Keratinocyte (primary cell): ENCODE results near the gene PIP4K2A. TPM values are rescaled to one million over a fixed set of nuclear protein-coding genes. Genes with fewer than 3 reads are reported as not detected.
"Not testable (repeated sequence)": the region's sequence is repeated elsewhere in the genome, so short reads cannot be mapped to it uniquely, and the experiment has no call there.

Experiments used
- DNase-seq: peaks from one replicate; pipeline ENCODE4 v3.0.0-alpha.2; 2011; ENCODE audit warnings: low read depth, missing footprints, low spot score
- FAIRE-seq: peaks from 2 replicates; lab custom pipeline; 2011; peaks lifted over from hg19 to GRCh38; lab: Jason Lieb, UNC
- H2AFZ ChIP-seq: 2 replicates; pipeline ENCODE4 v1.6.0; 2012; ENCODE audit warnings: low read length, control low read depth, inconsistent platforms; ENCODE audit not compliant: control insufficient read depth
- H3K27ac ChIP-seq: 2 replicates; pipeline ENCODE4 v1.5.1; 2011; ENCODE audit warnings: low read length; ENCODE audit not compliant: control insufficient read depth, insufficient read depth
- H3K27me3 ChIP-seq: 3 replicates; pipeline ENCODE4 v1.6.0; 2011; ENCODE audit warnings: low read length; ENCODE audit not compliant: control insufficient read depth, insufficient read depth; ENCODE audit errors: extremely low read depth
- H3K36me3 ChIP-seq, 2 experiments: 2 replicates in 1 of 2; 3 replicates in 1 of 2; pipeline ENCODE4 v1.5.1; 2011; ENCODE audit warnings: low read length in 2 of 2, mild to moderate bottlenecking in 1 of 2; ENCODE audit not compliant: control insufficient read depth in 2 of 2, insufficient read depth in 2 of 2; ENCODE audit errors: extremely low read depth in 1 of 2
- H3K4me1 ChIP-seq: 3 replicates; pipeline ENCODE4 v1.5.1; 2011; ENCODE audit warnings: low read length; ENCODE audit not compliant: control insufficient read depth, insufficient read depth; ENCODE audit errors: extremely low read depth
- H3K4me2 ChIP-seq: 3 replicates; pipeline ENCODE4 v1.6.0; 2011; ENCODE audit warnings: low read depth, low read length; ENCODE audit not compliant: control insufficient read depth, insufficient read depth; ENCODE audit errors: extremely low read depth
- H3K4me3 ChIP-seq, 3 experiments: fragments of 200-600 bp in 1 of 3; sonication (generic) in 1 of 3; 2 replicates in 2 of 3; 3 replicates in 1 of 3; pipeline ENCODE4 v1.5.1; 2011 to 2016; ENCODE audit warnings: low read length in 3 of 3, mild to moderate bottlenecking in 3 of 3, control low read depth in 2 of 3, inconsistent platforms in 1 of 3, low read depth in 1 of 3, mixed read lengths in 1 of 3, mixed run types in 1 of 3, moderate library complexity in 1 of 3; ENCODE audit not compliant: control insufficient read depth in 2 of 3, insufficient read depth in 2 of 3; ENCODE audit errors: extremely low read depth in 1 of 3
- H3K79me2 ChIP-seq: 2 replicates; pipeline ENCODE4 v1.6.0; 2012; ENCODE audit warnings: low read length; ENCODE audit not compliant: control insufficient read depth, insufficient read depth
- H3K9ac ChIP-seq: 3 replicates; pipeline ENCODE4 v1.6.0; 2011; ENCODE audit warnings: low read length; ENCODE audit not compliant: control insufficient read depth, insufficient read depth; ENCODE audit errors: extremely low read depth
- H3K9me1 ChIP-seq: 3 replicates; pipeline ENCODE4 v1.6.0; 2011; ENCODE audit warnings: low read length; ENCODE audit not compliant: control insufficient read depth, insufficient read depth; ENCODE audit errors: extremely low read depth
- H3K9me3 ChIP-seq: 2 replicates; pipeline ENCODE4 v1.5.1; 2012; ENCODE audit warnings: low read depth, low read length; ENCODE audit not compliant: control insufficient read depth
- H4K20me1 ChIP-seq: 3 replicates; pipeline ENCODE4 v1.6.0; 2011; ENCODE audit warnings: low read length; ENCODE audit not compliant: control insufficient read depth, insufficient read depth; ENCODE audit errors: extremely low read depth
- EZH2 ChIP-seq: IDR thresholded peaks from one replicate; pipeline ENCODE4 v1.6.1; 2012; ENCODE audit warnings: inconsistent platforms, mild to moderate bottlenecking, low read length, moderate library complexity
- dilution Hi-C: fragments of 300-500 bp; cut with MboI; formaldehyde crosslinking; loops from one replicate; pipeline ENCODE4 v1.7.0; 2020; ENCODE audit warnings: low sequenced_read_pairs; ENCODE audit not compliant: extremely low pct_ligation_motif_present
- polyA plus RNA-seq, 5 experiments: library from polyadenylated mRNA; depleted of rRNA in 3 of 5; stranded (reverse) in 3 of 5; stranded (forward) in 1 of 5; unstranded in 1 of 5; fragments of >200 nt; gene quantifications; 1 replicate in 1 of 5; 2 replicates in 3 of 5; 3 replicates in 1 of 5; pipeline versions ENCODE4 v1.2.1 to v1.2.3, GENCODE V29; 2011 to 2012; ENCODE audit warnings: missing spikeins in 2 of 5, low read depth in 1 of 5, low replicate concordance in 1 of 5
- TF ChIP-seq, protein P1 (sequence below), 3 experiments: IDR thresholded peaks in 1 of 3; conservative IDR thresholded peaks in 1 of 3; optimal IDR thresholded peaks in 1 of 3; 2 replicates in 2 of 3; 3 replicates in 1 of 3; pipeline versions ENCODE3 to v1.5.1; 2011; ENCODE audit warnings: low read length in 3 of 3, mild to moderate bottlenecking in 3 of 3, moderate library complexity in 2 of 3, control low read depth in 1 of 3, inconsistent platforms in 1 of 3; ENCODE audit not compliant: insufficient read depth in 2 of 3; ENCODE audit errors: extremely low read depth in 1 of 3

Gene PIP4K2A
- polyA plus RNA-seq, 1 donor (not counting 4 experiments of a cell fraction or from before 2014, with no cell fraction given): 15.5 TPM

GRCh38 chr10:22518167-22518724 lies 196.1 kb downstream of the PIP4K2A start:
- Histone ChIP-seq H3K27me3 (peaks cover 5% of the 10 kb centered on the region), H3K9ac (no peak overlapping the region), H3K4me1 (no peaks in the 10 kb centered on the region), H2AFZ (no peak overlapping the region), H3K79me2 (no peaks in the 10 kb centered on the region), H3K9me1 (no peaks in the 10 kb centered on the region), H3K4me3 (no peak overlapping the region), H3K27ac (no peak overlapping the region), H3K36me3 (no peaks in the 10 kb centered on the region), H3K4me2 (no peak overlapping the region), H3K9me3 (no peaks in the 10 kb centered on the region), H4K20me1 (no peaks in the 10 kb centered on the region)
- TF ChIP-seq, protein P1, sequence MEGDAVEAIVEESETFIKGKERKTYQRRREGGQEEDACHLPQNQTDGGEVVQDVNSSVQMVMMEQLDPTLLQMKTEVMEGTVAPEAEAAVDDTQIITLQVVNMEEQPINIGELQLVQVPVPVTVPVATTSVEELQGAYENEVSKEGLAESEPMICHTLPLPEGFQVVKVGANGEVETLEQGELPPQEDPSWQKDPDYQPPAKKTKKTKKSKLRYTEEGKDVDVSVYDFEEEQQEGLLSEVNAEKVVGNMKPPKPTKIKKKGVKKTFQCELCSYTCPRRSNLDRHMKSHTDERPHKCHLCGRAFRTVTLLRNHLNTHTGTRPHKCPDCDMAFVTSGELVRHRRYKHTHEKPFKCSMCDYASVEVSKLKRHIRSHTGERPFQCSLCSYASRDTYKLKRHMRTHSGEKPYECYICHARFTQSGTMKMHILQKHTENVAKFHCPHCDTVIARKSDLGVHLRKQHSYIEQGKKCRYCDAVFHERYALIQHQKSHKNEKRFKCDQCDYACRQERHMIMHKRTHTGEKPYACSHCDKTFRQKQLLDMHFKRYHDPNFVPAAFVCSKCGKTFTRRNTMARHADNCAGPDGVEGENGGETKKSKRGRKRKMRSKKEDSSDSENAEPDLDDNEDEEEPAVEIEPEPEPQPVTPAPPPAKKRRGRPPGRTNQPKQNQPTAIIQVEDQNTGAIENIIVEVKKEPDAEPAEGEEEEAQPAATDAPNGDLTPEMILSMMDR (optimal IDR thresholded peaks at IDR 0.05 in 1 of 3, IDR thresholded peaks at IDR 0.05 in 1 of 3, conservative IDR thresholded peaks at IDR 0.05 in 1 of 3; ENCODE audit: extremely low read depth in 1 of 3, insufficient read depth in 2 of 3, low read length in 3 of 3): no peak
- no peak for TF ChIP-seq EZH2
- FAIRE-seq: no peak
- dilution Hi-C loops: no loop called here
- no peak for DNase-seq

DNA sequence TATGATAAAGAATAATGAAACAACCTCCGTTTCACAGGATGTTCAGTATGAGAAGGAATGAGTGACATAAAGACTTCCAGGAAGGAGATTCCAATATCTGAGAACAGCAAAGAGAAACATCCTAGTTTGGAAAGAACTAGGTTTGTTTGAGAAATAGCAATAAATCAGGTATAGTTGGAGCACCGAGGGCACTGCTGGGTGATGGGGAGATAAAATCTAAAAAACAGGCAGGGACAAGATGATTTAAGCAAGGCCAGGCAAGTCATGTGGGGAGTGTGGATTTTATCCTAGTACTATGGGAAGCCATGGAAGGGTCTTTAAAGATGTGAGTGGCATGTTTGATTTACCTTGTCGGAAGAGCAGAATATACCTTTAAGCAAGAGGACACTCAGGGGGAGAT lies 199.4 kb downstream of the PIP4K2A start:
- Histone ChIP-seq H3K9ac (no peak overlapping the region), H3K9me3 (no peaks in the 10 kb centered on the region), H3K9me1 (no peaks in the 10 kb centered on the region), H3K4me2 (no peak overlapping the region), H3K27me3 (peaks cover 5% of the 10 kb centered on the region), H3K4me3 (no peak overlapping the region), H3K27ac (no peak overlapping the region), H4K20me1 (no peaks in the 10 kb centered on the region), H2AFZ (no peak overlapping the region), H3K79me2 (no peaks in the 10 kb centered on the region), H3K4me1 (no peaks in the 10 kb centered on the region), H3K36me3 (no peaks in the 10 kb centered on the region)
- dilution Hi-C loops: no loop called here
- no peak for FAIRE-seq
- TF ChIP-seq EZH2: no peak
- TF ChIP-seq, protein P1 (optimal IDR thresholded peaks at IDR 0.05 in 1 of 3, IDR thresholded peaks at IDR 0.05 in 1 of 3, conservative IDR thresholded peaks at IDR 0.05 in 1 of 3; ENCODE audit: extremely low read depth in 1 of 3, insufficient read depth in 2 of 3, low read length in 3 of 3): no peak
- DNase-seq: no peak

DNA sequence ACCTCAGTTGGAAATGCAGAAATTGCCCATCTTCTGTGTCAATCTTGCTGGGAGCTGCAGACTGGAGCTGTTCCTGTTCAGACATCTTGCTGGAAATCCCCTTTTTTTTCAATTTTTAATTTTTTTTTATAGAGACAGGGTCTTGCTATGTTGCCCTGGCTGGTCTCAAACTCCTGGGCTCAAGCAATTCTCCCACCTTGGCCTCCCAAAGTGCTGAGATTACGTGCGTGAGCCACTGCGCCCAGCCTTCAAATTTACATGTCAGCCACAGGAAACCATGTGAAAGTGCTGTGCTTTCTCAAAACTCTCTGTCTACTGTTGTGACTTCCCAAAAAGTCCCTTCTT lies 200.0 kb downstream of the PIP4K2A start:
- not testable (repeated sequence) for FAIRE-seq

More for the DNA sequence above, 200.0 kb downstream of the PIP4K2A start:
- H3K4me3 ChIP-seq, H2AFZ ChIP-seq, H3K9me3 ChIP-seq, H3K9me1 ChIP-seq, H3K27ac ChIP-seq, H3K9ac ChIP-seq, H4K20me1 ChIP-seq, H3K4me1 ChIP-seq, dilution Hi-C loops, H3K4me2 ChIP-seq, H3K27me3 ChIP-seq, DNase-seq, H3K36me3 ChIP-seq, H3K79me2 ChIP-seq: not testable (repeated sequence)
